Choroid plexus epithelial cell (primary cell): Measurements from ENCODE around the gene CLMP.

Experiments
- DNase-seq: peaks from one replicate; pipeline ENCODE4 v3.0.0-alpha.2; 2010; ENCODE audit warnings: low read depth
- H3K4me3 ChIP-seq: 2 replicates; pipeline ENCODE4 v1.5.1; 2011; ENCODE audit warnings: low read depth, mild to moderate bottlenecking, control low read depth, low read length, moderate library complexity
- TF ChIP-seq, protein P1 (sequence below): conservative IDR thresholded peaks from 2 replicates; pipeline ENCODE4 v1.5.1; 2011; ENCODE audit warnings: low read depth, mild to moderate bottlenecking, control low read depth, inconsistent platforms, low read length, moderate library complexity

The CLMP gene

DNA sequence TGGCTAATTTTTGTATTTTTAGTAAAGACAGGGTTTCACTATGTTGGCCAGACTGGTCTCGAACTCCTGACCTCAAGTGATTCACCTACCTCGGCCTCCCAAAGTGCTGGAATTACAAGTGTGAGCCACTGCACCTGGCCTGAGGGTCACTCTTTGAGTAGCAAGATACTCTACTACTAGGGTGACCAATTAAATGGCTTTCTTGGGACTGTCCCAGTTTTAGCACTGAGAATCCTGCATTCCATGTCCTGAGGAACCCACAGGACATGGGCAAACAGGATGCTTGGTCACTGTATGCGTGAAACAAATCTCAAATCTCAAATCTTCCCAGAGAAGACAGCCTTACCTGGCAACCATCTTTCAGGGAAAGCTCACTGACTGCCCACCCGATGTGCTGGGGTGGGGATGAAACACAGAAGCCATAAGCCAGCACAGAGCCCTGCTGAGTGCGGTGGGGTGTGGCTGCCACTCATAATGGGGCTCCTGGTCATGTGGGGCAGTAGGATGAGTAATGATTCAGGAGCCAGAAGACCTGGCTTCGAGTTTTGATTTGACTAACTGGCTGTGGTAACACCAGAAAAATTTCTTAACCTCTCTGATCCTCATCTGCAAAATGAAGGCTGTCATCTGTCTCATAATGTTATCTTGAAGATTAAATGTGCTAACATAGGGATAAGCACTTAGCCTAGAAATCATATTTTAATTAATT is 11.5 kb downstream of the CLMP start:
- DNase-seq, result peak; percentile 35
- TF ChIP-seq, protein P1, sequence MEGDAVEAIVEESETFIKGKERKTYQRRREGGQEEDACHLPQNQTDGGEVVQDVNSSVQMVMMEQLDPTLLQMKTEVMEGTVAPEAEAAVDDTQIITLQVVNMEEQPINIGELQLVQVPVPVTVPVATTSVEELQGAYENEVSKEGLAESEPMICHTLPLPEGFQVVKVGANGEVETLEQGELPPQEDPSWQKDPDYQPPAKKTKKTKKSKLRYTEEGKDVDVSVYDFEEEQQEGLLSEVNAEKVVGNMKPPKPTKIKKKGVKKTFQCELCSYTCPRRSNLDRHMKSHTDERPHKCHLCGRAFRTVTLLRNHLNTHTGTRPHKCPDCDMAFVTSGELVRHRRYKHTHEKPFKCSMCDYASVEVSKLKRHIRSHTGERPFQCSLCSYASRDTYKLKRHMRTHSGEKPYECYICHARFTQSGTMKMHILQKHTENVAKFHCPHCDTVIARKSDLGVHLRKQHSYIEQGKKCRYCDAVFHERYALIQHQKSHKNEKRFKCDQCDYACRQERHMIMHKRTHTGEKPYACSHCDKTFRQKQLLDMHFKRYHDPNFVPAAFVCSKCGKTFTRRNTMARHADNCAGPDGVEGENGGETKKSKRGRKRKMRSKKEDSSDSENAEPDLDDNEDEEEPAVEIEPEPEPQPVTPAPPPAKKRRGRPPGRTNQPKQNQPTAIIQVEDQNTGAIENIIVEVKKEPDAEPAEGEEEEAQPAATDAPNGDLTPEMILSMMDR, result no peak
- H3K4me3 ChIP-seq, result no peak overlapping the region

DNA sequence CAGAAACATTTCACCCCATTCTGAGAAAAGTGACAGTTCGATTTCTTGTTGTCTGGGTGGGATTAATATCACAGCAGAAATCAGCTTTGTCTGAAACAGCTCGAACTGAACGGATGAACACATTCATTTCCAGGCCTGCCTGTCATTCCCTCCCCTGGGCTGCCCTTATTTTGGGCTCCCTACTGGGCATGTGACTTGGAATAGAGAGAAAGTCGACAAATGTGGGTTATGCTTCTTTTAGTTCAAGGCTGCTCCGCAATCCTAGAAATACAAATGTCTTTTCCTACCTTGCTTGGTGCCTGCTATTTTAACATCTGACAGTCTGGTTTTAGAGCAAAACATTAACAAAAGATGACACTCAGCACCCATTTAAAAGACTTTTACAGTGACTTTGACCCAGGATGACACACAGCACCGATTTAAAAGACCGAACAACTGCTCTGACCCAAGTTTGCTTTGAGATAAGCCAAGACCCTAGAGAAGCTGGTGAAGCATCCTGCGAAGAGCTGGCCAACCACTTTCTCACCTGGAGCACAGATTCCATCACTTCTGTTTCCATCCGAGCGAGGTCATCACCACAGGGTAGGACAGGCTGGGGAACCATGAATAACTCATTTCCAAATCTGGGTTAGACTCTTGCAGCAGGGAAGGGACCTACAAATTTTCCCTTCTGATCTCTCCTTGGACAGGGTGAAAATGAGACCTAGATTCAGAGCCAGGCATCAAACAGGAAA is 13.1 kb downstream of the CLMP start:
- H3K4me3 ChIP-seq, result no peak overlapping the region
- DNase-seq, result no peak
- TF ChIP-seq, protein P1, result no peak

DNA sequence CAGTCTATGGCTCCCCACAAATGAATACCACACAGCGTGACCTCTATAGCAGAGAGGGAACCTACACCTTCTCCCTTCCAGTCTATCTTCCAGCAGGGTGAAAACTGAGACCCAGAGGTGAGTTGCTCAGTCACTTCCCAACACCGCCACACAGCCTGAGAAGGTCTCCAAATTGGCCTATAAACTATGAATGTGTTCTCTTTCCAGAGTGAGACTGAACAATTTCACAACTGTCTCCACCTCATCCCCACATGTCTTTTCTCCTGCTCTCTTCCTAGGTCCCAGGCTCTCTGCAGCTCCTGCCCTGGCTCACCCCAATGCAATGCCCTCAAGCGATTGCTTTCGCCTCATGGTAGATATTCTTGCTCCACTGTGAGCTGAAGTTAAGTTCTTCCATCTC is 14.0 kb downstream of the CLMP start:
- TF ChIP-seq, protein P1, result no peak
- peak; percentile 37 for DNase-seq
- H3K4me3 ChIP-seq, result no peak overlapping the region

DNA sequence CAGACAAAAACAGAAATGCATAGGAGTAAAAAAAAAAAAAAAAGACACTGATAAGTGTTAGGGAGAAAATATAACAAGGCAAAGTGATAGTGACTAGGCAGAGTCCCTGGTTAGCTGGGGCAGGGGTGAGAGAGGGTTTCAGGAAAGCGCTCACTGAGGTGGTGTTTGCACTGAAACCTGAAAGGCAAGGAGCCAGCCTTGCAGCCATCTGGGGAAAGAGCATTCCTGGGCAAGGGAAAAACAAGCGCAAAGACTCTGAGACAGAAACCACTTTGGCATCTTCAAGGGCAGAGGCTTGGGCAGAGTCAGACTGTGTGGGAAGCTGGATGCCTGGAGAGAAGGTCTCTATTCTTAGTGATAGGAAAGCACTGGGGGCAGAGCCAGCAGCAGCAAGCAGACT is 14.5 kb downstream of the CLMP start:
- H3K4me3 ChIP-seq, result no peak overlapping the region
- DNase-seq, result no peak
- TF ChIP-seq, protein P1, result no peak

DNA sequence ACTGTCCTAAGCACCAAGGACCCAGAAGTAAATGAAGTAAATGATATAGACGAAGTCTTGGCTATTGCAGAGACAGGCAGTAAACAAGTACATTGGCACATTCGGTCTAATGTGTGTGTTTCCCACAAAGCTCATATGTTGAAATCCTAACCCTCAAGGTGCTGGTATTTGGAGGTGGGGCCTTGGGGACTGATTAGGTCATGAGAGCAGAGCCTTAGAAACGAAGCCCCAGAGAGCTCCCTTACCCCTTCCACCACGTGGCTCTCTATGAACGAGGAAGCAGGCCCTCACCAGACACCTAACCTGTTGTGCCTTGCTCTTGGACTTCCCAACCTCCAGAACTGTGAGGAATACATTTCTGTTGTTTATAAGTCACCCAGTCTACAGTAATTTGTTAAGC is 14.9 kb downstream of the CLMP start:
- no peak overlapping the region for H3K4me3 ChIP-seq
- TF ChIP-seq, protein P1, result no peak
- DNase-seq, result peak; percentile 78

DNA sequence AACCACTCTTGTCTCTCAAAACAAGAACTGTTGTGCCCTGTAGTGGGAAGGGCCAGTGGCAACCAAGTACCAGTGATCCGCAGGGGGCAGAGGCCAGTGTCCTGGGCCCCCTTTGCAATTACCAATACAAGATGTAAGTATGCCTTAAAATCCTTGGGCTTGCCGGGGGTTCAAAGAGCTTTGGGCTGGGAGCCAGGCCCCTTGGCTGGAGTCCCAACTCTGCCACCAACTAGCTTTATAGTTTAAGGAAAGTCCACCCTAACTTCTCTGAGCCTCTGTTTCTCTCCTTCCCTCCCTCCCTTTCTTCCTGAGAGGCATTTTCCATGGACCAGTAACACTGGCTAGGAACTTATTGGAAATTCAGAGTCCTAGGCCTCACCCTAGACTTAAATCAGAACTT is 15.5 kb downstream of the CLMP start:
- TF ChIP-seq, protein P1, result no peak
- no peak overlapping the region for H3K4me3 ChIP-seq
- DNase-seq, result no peak
